HG03039 (cell line): ENCODE measurements around the gene TMEM92.
"Not testable (repeated sequence)": the region's sequence is repeated elsewhere in the genome, so short reads cannot be mapped to it uniquely, and the experiment has no call there.

Experiments
- ATAC-seq: cut with Tn5 transposase; IDR thresholded peaks from one replicate; pipeline ENCODE4 v1.9.1; 2021; ENCODE audit warnings: mild to moderate bottlenecking, moderate library complexity; ENCODE audit not compliant: unreplicated experiment

Gene TMEM92

DNA sequence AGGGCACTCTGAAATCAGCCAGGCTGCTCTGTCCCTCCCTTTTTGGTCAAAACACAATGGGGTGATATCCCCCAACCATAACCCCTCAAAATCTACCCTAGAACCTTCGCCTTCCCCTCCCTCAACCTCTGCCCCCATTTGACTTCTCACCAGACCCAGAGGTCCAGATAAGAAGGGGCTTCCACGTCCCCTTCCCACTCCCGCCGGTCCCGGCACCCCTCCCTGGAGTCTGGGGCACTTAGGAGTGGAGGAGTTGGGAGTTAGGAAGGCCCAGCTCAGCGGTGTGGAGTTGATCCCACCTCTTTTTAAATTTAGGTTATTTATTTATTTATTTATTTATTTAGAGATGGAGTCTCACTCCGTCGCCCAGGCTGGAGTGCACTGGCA lies 619 bp upstream of the TMEM92 start:
- ATAC-seq, result no peak

DNA sequence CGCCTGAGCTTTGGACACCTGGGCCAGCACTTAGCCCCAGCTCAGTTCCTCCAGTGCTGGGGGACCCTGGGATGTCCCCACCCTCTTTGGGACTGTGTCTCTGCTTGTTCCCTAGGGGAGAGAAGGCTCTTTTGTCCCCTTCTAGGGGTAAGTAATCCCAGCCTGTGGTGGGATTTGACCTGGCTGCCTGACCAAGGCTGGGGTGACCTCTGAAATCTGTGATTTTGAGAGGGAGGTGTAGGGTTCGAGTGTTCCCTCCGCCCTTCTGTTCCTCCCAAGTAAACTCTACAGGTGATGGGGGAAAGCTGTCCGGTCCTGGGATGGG lies 593 bp downstream of the TMEM92 start:
- ATAC-seq, result no peak

DNA sequence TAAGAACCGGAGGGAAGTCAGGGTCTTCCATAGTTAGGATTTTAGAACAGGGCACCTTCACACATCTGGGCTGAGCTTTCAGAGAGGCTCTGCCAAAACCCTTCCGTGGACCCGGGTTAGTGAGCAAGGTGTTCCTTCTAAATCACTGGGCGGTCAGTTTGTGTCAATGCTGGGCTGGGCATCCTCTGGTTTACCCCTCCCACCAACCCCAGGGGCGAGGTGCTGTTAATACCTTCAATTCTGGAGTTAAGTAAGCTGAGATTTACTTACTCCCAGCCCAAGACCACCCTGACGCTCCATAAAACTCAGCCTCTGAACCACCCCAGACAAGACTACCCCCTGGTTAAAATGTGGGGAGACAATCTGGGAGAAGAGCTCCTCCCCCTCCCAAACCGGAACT lies 1.0 kb downstream of the TMEM92 start:
- no peak for ATAC-seq

DNA sequence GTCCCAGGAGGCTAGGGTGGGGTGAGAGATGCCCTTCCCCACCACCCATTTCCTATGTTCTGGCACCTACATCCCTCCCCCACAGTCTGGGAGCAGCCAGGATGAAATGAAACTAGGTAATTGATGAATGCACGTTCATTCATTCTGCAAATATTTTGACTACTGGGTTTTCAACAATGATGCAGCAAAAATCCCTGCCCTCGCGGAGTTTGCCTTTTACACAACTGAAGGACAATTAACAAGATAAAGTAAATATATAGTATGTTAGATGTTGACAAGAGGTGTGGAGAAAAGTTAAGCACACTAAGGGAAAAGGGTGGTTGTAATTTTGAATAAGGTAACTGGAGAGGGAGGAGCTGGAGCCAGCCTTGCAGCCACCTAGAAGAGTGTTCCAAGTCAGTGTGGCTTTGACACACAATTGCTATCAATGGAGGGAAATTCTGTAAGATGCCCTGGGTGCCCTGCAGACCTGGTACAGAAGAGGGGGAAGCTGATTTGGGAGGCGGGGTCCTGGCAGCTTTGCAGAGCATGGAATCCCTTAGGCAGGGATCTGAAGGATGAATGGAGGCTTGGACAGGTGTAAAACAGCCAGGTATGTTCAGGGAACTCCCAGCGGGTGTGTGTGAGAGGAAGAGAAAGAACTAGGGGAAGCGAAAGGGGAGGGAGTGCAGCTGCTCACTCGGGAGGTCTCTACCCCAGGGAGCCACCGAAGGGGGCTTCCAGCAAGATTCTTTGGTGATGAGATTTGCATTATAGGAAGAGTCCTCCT lies 2.5 kb downstream of the TMEM92 start:
- ATAC-seq, result no peak

DNA sequence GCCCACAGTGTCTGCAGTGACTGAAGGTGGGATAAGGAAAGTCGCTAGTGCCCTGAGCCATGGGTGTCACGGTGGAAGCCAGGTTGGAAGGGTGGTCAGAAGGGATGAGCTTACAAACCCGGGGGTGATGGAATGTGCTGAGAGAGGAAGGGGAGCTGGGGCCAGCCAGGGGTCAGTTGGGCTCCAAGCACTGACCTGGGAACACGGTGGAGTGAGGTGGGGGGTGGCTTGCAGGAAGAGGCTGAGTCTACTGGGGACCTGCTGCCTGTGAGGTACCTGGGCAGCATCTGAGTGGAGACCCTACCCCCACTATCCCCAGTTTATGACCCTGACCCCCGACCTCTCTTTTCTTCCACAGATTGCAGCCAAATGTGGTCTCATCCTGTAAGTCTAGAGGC lies 3.1 kb downstream of the TMEM92 start:
- no peak for ATAC-seq

DNA sequence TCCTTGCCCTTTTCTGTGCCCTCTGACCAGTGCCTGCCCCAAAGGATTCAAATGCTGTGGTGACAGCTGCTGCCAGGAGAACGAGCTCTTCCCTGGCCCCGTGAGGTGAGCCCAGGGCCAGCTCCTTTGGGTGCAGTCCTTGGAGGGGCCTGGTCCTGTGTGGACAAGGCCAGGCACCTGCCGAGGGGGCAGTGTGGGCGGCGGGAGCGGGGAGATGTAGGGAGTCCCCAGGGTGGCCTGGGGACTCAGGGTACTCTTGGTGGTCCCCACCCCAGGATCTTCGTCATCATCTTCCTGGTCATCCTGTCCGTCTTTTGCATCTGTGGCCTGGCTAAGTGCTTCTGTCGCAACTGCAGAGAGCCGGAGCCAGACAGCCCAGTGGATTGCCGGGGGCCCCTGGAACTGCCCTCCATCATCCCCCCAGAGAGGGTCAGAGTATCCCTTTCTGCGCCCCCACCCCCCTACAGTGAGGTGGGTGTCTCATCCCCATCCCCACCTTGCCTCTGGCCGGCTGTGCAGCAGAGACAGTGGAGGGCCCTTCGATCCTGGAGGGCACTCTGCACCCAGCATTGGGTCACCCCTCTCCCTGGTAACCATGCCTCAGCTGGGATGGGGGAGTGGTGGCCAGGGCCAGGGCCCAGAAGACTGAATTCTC lies 4.4 kb downstream of the TMEM92 start:
- no peak for ATAC-seq

DNA sequence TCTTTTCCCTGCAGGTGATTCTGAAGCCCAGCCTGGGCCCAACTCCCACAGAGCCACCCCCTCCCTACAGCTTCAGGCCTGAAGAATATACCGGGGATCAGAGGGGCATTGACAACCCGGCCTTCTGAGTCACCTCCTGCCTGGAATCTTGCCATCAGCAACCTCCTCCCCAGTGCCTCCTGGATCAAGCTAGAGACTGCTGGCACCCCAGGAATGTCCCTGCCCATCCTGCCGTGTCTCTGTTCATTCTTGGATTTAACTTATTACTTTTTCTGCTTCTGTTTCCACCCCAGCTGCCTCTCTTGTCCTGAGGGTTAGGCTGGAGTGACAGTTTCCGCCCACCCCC lies 4.9 kb downstream of the TMEM92 start:
- ATAC-seq, result no peak

DNA sequence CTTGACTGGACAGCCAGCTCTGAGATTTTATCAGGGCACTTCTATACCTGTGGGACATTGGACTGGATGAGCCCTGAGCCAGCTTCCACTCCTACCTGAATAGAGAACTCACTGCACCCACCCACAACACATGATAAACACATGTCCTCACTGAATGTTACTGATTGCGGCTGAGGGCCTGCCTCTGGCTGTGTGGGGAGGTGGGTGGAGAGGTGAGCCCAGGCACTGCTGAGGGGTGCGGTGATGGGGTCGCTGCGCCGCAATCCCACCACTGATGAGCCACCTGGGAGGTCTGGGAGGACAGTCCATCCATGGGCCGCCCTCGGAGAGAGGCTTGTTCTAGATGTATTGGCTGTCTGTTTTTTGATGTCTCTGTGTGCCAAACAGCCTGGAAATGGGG lies 5.4 kb downstream of the TMEM92 start:
- no peak for ATAC-seq

DNA sequence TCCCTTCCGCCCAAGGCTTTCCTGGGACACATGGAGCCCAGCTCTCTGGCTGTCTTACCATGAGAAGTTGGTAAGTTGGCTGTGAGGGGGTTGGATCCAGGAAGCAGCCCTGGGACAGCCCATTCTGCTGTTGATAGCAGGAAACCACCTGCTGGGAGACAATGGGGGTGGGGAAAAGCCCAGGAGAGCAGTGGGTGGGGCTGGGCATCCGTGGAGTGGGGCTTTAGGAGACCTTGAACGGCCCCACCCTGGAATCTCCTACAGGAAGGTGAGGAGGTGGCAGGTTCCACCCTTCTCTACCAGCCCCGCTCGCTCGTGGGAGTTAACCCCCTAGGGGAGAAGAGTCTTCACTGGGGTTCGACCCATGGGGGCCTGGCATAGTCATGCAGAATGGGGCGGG lies 5.8 kb downstream of the TMEM92 start:
- ATAC-seq, result no peak

DNA sequence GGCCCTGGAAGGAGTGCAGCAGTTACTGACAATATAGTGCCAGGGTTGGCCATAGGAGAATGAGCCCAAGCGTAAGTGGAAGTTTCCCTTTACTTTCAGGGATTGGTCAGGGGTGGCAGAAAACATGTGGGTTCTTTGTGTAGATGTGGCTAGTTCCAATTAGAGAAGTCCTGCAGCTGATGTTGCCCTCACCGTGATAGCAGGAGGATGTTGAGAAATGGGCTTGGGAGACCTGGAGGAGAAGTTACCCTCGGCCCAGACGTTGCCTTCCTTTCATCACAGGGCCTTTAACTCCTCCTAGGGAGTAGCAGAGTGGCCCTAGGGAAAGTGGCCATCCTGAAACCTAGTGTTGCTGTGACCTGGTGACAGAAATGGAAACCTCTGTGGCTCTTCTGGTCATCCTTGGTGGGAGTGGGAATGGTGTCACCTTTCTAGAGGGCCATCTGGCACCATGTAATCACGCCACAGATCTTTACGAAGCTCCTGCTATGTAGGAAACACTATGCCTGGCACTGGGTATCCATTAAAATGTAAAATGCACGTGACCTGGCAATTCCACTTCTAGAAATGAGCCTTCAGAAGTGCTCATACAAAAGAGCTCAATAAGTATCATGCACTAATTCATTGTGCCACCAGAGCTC lies 6.7 kb downstream of the TMEM92 start:
- no peak for ATAC-seq

DNA sequence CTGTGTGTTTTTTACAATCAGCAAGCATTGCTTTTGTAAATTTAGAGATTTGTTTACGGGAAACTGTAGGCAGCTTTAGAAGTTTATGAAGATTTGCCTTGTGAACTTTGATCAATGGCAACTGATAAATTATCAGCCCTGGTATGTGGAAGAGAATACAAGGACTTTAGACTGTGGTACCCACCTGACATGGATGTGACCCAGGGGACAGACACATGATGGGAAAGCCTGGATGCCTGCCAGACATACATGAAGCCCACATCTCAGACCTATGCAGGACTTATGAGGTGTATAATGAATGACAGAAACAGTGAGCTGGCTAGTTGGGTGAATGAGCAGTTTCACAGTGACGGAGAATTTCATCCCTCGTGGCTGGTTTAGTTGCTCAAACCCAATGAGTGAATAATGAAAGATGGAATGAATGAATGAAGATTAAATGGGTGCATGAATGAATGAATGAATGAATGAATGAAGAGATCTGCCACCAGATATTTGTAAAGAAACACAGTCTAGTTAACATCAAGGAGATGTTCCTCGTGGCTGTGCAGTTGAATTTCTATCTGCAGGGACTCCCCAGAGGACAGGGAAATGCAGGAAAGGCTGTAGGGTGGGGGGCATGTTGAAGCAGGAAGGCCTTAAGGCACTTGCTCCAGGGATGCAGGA lies 7.6 kb downstream of the TMEM92 start:
- no peak for ATAC-seq

DNA sequence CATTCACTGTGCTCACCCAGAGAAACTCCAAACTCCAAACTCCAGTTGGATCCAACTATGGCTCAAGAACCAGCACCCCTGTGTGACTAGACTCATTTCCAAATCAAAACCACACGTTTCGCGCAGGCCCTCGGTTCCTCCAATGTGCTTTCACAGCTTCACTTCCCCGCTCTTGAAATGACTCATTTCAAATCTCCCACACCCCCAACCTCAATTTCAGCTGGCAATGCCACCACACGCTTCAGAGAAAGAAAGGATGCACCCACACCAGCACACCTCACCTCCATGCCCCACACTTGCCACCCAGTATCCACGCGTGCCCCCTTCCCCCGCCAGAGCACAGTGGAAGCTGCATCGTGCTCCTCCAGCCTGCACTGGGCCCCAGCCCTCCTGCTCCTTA lies 9.0 kb downstream of the TMEM92 start:
- ATAC-seq, result no peak

DNA sequence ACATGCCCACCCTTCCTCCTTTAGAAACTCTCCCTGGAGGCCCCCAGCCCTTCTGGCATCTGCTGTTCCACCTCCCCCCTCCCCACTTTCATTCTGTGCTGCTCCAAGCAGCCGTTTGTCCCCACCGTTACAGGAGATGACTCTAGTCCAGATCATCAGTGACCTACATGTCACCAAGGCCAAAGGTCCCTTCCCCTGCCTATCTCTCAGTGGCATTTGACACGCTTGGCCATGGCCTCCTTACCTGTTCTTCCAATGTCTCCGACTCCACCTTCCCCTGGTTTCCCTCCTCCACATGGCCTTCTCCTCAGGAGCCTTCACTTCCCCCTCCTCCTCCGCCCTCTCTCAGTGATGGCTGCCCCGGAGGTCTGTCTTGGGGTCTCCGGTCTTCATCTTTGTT lies 9.4 kb downstream of the TMEM92 start:
- ATAC-seq, result no peak

DNA sequence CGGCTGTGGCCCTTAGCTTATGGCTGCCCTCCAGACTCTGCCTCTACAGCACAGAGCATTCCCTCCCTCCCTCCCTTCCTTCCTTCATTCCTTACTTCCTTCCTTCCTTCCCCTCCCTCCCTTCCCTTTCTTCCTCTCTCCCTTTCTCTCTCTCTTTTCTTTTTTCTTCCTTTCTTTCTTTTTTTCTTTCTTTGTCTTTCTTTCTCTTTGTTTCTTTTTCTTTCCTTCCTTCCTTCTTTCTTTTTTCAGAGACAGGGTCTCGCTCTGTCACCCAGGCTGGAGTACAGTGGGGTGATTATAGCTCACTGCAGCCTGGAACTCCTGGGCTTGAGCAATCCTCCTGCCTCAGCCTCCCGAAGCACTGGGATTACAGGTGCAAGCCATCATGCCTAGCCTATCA lies 11.7 kb downstream of the TMEM92 start:
- no peak for ATAC-seq

DNA sequence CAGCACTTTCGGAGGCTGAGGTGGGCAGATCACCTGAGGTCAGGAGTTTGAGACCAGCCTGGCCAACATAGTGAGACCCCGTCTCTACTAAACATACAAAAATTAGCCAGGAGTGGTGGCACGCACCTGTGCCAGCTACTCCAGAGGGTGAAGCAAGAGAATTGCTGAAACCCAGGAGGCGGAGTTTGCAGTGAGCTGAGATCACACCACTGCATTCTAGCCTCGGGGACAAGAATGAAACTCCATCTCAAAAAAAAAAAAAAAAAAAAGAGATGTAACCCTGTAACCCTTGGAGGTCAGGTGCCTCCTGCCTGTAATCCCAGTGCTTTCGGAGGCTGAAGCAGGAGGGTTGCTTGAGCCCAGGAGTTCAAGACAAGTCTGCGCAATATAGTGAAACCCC lies 13.0 kb downstream of the TMEM92 start:
- ATAC-seq, result not testable (repeated sequence)

DNA sequence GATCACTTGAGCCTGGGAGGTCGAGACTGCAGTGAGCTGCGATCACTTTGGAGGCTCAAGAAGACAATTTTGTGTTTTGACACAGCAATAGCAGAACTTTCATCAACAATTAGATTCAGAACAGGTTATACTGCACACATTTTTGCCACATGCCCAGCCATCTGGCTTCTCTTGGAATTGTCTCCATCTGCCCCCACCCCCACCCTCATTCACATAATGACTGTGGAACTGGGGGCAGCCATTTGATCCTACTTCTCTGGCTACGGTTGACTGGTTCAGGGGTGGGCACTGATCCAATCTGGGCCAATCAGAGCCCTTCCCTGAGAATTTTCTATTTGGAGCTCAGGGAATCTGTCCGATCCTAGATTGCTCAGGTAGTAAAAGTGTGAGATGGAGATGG lies 14.0 kb downstream of the TMEM92 start:
- no peak for ATAC-seq

DNA sequence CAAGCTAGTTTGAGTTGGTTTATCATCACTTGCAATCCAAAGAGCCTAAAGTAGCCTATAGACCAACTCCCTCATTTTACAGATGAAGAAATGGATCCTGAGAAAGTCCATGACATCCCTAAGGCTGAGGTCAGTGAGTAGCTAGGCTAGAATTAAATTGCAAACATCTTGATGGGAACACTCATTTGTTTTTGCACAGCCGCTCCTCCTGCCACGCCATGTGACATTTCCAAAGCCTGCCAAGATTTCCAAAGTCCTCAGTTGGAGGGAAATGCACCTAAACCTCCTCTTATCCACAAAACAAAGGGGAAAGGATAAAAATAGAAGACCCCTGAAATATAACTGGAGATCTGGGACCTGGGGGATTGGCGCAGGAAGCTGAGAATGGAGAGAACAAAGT lies 15.0 kb downstream of the TMEM92 start:
- no peak for ATAC-seq

DNA sequence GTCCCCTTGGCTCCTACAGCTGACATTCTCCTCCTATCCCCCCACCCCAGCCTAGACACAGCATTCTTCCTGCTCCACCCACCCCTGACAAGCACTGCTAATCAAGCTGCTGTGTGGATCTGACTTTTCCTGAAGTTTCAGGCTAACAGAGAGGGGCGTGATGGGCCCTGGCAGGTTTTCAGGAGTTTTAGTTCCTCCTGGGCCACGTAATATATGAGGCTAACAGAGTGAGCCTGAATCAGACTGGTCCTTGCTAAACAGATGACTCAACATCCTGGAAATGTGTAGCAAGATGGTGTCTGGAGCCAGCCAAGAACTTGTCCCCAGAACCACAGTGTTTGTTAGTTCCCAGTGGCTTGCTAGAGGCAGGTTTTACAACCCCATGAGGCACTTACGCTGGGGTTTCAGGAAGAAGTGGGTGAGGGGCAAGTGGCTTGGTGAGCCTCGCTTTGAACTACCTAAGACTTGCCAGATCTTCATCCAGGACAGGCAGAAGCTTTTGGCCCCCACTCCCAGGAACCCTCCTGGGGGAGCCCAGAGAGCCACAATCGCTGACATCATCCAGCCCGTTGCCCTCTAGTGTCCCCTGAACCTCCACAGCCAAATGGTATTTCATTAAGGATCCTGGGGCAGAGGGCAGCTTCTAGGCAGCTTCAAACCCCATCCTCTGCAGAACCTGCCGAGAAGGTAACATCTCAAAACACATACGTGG lies 15.9 kb downstream of the TMEM92 start:
- no peak for ATAC-seq

DNA sequence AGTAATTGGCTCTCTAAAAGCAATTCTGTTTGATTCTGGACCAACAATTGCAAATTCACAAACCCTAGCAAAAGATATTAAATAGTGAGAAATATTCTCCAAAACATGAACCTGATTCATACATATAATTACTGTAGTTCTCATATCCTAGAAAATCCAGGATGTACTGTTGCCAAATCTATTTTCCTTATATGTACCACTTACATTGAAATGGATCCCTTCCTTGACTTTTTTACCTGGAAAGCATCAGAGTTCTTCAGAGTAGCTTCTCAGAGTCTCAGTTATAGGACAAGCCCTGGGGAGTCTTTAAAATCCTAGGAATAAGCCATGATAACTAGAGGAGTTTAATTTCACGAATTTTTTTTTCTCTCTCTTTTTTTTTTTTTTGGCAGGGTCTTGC lies 16.7 kb downstream of the TMEM92 start:
- no peak for ATAC-seq

DNA sequence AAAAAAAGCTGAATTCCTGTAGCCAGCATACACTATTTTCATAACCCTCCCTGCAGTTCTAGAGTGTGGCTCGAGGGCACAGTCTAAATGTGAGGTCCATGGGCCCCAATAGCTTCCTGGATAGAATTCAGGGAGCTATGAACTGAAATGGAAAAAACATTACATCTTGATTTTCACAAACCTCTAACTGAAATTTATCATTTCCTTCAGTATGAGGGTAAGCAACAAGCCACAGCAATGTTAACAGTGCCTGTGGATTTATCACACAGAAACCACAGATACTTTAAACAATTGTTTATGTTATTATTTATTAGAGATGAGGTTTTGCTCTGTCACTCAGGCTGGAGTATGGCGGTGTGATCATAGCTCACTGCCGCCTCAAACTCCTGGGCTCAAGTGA lies 18.2 kb downstream of the TMEM92 start:
- ATAC-seq, result no peak

DNA sequence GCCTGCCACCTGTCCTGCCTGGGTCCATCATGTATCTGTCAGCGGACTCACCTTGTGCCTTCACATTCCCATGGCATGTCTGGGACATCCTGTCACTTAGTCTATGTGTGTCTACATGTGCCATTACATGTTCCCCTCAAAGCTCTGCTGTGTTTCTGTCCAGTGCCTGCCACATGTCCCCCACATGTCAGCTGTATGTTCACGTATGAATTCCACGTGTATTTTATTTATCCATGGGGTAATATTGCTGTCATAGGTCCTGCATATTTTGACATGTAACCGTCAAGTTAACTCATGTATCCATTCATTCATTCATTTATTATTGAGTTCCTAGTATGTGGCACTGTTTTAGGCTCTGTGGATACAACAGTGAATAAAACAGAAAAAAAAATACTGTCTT lies 20.8 kb downstream of the TMEM92 start:
- ATAC-seq, result no peak
